GM19467 (cell line): ENCODE results near the gene AP2M1.

Experiments
- ATAC-seq: cut with Tn5 transposase; IDR thresholded peaks from one replicate; pipeline ENCODE4 v1.9.1; 2021; ENCODE audit warnings: mild to moderate bottlenecking, moderate library complexity; ENCODE audit not compliant: unreplicated experiment

The AP2M1 gene

DNA sequence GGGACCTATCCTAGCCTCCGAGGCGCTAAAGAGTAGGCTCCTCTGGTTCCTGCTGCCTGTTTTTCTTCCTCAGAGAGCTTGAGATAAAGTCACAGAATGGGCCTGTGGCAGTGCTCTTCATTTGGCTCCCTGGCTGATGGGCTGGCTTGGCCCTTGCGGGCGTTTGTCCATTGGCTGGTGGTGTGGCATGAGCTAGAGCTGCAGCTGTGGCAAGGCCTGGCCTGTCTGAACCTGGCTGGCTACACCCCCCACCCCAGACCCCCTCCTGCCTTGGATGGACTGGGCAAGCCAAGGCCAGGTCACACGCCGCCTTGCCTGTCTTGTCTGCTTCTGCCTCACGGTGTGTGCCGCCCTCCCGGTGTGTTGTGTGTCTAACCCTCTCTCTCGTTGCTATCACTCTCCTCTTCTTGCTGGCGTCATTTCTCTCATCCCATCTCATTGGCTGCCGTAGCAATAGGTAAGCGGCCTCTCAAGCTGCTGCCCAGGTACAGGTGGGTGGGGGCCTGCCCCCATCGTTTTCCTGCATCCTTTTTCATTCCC is 3.2 kb downstream of the AP2M1 start:
- no peak for ATAC-seq

DNA sequence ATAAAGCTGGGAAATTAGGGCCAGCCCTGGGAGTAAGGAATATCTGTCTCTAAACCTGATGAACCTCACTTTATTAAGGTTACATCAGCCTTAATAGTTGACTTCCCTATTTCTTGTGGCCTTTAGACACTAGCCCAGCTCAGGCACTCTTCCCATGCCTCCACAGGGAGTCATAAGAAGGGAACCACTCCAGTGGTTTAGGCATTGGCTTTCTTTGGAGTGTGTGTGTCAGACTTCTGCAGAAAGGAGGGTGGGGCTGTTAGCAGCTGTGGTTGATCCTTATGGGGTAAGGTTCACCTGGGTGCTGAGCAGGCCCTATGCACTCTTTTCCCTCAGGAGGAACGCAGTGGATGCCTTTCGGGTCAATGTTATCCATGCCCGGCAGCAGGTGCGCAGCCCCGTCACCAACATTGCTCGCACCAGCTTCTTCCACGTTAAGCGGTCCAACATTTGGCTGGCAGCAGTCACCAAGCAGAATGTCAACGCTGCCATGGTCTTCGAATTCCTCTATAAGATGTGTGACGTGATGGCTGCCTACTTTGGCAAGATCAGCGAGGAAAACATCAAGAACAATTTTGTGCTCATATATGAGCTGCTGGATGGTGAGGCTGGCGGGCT is 4.0 kb downstream of the AP2M1 start:
- no peak for ATAC-seq

DNA sequence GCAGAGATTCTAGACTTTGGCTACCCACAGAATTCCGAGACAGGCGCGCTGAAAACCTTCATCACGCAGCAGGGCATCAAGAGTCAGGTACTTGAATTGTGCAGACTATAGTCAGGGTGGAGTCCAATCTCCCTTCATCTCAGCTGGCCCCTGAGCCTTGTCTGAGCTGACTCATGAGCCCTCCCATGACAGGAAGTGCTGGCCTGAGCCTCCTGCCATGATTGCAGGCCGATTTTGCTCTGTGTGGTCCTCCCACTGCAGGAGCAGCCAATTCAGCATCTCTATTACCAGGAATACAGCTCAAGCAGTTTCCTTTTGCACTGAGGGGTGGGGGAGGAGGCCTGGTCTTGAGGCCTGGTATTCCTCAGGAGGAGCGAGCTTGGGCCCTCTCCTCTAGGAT is 5.5 kb downstream of the AP2M1 start:
- no peak for ATAC-seq

DNA sequence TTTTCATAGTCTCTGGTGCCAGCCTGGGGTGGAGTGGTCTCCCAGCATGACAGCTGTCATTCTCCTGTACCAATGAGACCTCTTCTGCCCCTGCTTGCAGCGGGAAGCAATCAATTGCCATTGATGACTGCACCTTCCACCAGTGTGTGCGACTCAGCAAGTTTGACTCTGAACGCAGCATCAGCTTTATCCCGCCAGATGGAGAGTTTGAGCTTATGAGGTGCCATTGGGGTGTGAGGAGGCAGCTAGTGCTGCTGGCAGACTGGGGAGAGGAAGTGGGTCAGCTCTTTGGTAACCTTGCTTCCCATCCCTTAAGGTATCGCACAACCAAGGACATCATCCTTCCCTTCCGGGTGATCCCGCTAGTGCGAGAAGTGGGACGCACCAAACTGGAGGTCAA is 6.9 kb downstream of the AP2M1 start:
- no peak for ATAC-seq

DNA sequence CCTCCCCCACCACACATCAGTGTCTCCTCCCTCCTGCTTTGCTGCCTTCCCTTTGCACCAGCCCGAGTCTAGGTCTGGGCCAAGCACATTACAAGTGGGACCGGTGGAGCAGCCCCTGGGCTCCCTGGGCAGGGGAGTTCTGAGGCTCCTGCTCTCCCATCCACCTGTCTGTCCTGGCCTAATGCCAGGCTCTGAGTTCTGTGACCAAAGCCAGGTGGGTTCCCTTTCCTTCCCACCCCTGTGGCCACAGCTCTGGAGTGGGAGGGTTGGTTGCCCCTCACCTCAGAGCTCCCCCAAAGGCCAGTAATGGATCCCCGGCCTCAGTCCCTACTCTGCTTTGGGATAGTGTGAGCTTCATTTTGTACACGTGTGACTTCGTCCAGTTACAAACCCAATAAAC is 9.0 kb downstream of the AP2M1 start:
- ATAC-seq: no peak

DNA sequence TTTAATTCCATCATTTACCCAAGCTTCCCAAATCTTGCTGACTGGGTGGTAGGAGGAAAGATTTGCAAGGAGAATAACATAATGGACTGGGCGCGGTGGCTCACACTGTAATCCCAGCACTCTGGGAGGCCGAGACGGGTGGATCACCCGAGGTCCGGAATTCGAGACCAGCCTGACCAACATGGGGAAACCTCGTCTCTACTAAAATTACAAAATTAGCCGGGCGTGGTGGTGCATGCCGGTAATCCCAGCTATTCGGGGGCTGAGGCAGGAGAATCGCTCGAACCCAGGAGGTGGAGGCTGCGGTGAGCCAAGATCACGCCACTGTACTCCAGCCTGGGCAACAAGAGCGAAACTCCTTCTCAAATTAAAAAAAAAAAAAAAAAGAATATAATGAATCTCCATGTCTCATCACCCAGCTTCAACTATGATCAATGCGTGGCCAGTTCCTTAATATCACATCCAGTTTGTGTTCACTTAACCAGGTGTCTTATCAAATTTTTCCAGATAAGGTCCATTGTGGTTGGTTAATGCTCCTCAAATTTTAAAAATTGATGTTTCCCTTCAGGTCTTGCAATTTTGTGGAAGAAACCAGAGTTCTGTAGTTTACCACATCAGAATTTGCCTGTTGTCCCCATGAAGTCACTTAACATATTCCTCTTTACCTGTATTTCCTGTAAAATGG is 10.0 kb downstream of the AP2M1 start:
- ATAC-seq: no peak

DNA sequence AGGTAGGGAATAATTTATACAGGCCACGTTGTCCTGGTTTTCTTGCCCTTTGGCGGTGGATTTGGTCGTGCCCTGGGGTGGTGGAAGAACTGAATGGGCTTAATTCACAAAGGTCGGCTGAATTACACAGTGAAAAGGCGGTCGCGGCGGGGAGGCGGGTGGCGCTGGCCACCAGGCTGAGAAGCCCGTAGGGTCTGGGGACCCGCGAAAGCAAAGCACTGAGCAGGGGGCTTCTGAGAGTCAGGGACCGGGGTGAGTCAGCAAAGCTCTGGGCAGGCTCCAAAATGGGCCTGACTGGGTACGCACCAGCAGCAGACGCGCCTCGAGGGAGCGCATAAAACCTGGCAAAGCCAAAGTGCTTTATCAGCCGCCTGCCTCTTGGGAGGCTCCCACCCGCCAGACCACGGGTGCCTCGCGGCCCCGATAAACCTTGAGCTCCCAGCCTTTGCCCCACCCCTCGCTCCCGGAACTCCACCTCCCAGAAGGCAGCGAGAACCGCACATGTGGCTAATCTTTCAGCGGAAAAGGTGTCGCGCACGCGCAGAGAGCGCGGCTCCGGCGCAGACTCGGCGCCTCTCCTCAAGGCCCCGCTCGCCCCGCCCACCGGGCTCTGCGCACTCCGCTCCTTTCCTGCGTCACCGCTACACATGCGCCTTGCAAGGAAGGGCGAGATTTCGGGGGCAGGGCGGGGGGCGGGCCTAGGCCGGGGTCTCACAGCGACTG is 11.0 kb downstream of the AP2M1 start:
- ATAC-seq: peak; percentile 89

DNA sequence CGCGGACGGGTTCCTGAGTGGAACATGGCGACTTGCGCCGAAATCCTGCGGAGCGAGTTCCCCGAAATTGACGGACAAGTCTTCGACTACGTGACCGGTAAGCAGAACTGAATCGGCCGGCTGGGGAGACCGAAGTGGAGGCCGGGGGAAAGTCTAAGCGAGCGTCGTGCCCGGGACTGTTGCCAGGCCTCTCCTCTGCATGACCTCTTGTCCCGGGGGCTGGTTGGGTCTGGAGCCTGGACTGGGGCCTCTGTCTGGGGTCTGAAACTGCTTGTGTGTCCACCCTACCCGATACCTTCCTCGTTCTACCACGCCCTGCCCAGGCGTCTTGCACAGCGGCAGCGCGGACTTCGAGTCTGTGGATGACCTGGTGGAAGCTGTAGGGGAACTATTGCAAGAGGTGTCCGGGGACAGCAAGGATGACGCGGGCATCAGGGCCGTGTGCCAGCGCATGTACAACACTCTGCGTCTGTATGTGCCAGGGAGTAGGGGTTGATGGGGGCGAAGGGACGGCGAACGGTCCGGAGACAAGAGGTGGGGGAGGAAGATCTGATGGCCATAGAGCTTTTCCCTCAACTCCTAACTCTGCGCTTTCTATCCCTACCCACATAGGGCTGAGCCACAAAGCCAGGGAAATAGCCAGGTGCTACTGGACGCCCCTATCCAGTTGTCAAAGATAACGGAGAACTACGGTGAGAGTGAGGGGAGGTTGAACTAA is 11.7 kb downstream of the AP2M1 start, which contains the start of gene ABCF3:
Gene ABCF3, plus strand, starts transcription at position 16 of the 718 bp plus-strand sequence. Its CDS starts 9 bp downstream, at position 25.
- peak; percentile 16 for ATAC-seq

DNA sequence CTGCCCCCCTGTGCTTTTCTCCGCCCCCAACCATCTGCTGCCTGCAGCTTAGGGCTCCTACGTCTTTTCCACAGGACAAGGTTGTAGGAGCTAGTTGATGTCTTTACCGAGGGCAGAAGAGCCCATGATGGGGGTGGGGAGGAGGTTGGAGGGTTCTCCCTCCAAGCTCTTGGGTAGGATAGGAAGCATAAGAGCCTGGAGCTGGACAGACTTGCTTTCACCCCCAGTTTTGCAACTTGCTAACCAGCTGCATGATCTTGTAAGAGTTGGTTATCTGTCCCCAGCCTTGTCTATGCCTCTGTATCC is 12.2 kb downstream of the AP2M1 start:
- ATAC-seq: no peak

DNA sequence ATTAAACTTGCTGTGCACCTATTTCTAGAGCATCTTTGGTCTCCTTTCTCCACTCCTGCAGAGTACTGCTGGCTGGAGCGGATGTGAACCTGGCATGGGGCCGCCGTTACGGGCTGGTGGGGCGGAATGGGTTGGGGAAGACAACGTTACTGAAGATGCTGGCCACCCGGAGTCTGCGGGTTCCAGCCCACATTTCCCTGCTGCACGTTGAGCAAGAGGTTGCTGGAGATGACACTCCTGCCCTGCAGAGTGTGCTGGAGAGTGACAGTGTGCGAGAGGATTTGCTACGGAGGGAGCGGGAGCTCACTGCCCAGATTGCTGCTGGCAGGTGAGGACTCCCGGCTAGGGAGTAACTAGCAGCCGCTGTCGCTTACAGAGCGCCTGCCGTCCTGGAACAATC is 13.4 kb downstream of the AP2M1 start:
- no peak for ATAC-seq

DNA sequence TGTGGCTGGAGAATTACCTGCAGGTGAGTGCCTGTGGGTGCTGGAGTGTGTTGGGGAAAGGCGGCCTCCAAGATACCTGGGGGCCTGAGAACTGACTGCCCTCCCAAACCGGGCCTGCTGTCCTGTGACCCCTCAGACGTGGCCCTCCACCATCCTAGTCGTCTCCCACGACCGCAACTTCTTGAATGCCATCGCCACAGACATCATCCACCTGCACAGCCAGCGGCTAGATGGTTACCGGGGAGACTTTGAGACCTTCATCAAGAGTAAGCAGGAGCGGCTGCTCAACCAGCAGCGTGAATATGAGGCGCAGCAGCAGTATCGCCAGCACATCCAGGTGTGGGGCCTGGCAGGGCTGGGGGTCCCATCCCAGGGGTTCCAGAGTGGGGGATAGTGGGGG is 14.8 kb downstream of the AP2M1 start:
- no peak for ATAC-seq

DNA sequence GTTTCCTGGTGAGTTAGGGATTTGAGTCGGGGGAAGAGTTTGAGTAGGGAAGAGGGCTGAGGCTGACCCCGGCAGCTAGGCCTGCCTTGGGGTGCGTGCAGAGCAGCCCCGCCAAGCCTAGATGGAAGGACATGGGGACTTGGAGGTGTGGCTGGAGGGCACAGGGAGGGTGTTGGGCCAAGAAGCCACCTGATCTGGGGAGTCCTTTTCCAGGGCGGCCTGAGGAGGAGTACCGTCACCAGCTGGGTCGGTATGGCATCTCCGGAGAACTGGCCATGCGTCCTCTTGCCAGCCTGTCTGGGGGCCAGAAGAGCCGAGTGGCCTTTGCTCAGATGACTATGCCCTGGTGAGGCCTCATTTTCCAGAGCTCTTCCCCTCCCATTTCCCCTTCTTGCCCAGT is 18.2 kb downstream of the AP2M1 start:
- ATAC-seq: no peak

DNA sequence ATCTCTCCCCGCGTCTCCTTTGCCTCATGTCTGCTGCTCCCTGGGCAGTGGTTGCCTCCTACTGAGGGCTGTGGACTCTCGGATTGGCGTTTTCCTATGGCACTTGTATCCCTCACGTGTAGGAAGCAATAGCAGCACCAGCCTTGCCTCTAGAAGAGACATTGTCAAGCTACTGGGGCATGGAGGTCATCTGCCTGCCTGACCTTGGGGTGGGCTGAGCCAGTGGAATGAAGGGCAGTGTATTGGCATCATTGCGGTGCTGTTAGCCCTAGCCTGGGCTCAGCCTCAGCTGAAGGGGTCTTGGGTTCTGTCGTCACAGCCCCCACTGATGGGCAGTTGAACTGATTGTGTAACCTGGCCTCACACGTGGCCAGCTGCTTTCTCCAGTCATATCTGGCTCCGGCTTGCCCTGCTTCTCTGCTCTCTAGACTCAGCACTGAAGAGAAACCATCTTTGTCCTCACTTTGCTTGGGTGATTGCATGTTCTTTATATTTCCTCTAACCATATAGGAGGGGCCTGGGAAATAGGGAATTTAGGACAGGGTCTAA is 19.4 kb downstream of the AP2M1 start:
- no peak for ATAC-seq

DNA sequence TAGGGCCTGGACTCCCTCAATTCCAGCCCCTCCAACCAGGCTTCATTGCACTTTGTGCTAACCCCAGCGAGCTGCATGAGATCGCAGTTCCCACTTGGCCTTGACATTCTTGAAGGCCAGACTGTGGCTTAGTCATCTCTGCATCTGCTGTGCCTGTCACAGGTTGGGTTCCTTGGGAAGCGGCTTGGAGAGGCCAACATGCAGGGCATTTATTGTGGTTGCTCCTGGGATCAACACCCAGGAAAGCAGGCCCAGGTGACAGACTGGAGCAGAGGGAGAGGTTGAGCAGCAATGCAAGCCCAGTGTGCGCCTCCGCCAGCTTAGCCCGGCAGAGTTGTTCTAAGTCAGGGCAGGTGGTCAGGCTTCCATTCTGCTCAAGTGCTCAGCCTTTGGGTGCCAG is 21.9 kb downstream of the AP2M1 start:
- ATAC-seq: no peak

DNA sequence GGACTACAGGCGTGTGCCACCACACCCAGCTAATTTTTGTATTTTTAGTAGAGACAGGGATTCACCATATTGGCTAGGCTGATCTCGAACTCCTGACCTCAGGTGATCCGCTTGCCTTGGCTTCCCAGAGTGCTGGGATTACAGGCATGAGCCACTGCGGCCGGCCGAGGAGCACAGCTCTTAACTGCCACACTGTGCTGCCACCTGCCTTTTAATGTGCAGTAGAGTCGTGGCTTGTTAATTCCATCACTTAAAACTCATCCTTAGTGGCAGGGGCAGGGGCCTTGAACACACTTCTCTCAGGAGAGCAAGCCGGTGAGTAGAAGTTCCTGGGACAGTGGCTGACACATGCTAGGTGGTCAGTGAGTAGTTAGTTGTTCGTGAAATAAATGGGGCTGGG is 23.9 kb downstream of the AP2M1 start:
- no peak for ATAC-seq

DNA sequence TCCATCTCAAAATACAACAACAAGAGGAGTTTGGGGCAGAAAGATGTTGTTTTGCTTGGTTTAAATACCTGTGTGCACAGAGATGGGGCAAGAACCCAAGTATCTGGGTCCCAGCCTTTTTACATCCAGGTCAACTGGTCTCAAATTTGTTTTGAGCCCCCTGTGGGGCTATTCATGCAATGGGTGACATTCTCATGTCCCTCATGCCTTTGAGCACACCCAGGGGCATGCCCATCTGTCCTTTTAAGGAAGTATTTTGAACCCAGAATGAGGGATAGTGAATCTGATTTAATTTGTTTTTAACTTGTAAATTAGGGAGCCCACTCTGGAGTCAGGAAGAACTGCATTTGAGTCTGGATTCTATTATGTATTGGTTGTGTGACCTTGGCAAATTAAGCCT is 26.2 kb downstream of the AP2M1 start:
- ATAC-seq: no peak

DNA sequence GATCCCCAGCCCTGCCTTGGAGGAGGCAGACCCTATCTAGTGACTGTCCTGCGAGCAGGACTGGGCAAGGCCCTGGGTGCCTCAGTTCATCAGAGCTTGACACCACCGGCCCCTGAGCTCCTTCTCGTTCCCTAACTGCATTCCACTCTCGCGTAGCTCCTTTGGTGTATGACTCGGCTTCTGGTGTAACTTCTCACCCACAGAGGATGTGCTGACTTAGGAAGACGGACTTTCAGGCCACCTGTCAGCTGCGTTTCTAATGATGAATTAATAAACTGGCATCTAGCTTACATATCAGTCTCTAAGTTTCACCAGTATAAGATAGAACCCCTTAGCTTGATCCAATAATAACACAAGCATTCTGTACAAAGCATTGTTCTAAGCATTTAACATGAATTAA is 28.9 kb downstream of the AP2M1 start:
- no peak for ATAC-seq

DNA sequence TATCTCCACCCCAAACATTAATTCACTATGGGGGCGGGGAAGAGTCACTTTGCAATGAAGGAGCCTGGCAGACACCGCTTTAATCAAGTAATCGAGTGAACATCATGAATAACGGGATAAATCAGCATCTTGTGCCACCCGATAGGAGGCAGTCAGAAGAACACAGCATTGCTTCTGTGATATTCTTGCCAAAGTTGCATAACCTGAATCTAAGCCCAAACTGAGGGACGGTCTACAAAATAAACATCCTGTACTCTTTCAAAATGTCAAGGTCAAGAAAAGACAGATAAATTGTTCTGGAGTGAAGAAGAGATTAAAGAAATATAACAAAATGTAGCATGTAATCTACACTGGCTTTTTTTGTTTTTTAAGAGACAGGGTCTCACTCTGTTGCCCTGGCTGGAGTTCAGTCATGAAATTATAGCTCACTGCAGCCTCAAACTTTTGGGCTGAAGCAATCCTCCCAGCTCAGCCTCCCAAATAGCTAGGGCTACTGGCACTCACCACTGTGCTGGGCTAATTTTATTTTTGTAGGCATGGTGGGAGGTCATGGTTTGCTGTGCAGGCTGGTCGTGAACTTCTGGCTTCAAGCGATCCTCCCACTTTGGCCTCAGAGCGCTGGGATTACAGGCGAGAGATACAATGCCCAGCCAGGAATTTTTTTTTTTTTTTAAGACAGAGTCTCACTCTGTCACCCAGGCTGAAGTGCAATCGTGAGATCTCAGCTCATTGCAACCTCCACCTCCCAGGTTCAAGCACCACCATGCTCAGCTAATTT is 34.7 kb downstream of the AP2M1 start:
- ATAC-seq: no peak

DNA sequence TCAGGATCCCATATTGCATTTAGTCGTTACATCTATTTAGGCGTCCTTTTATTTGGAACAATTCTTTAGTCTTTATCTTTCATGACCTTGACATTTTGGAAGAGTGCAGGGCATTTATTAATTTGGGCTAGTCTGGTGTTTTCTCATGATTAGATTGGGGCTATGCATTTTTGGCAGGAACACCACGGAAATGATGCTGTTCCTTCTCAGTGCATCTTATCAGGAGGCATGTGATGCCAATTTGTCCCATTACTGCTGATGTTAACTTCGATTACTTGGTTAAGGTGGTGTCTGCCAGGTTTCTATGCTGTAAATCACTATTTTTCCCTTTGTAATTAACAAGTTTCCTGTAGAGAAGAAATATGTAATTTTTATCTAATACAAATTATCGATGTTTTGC is 36.6 kb downstream of the AP2M1 start:
- no peak for ATAC-seq

DNA sequence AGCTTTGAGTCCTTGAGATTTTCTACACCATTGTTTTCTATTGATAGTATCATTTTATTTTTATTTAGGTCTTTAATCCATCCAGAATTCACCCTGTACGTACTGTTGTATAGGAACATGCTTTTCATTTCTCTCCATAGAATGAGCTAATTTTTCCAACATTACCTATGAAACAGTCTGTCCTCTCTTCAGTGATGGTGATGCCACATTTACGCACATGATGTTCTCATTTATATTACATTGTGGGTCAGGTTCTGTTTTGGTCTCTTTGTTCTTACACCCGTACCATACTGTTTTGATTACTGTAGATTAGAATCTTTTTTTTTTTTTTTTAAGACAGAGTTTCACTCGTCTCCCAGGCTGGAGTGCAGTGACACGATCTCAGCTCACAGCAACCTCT is 37.1 kb downstream of the AP2M1 start:
- no peak for ATAC-seq
